Transverse colon (tissue), 4 donors: Measurements from ENCODE around the gene MOGAT1. TPM values are rescaled to one million over a fixed set of nuclear protein-coding genes. Genes with fewer than 3 reads are reported as not detected.
A peak's percentile ranks its signal among the peaks of the same experiment; 100 is the strongest.

Experiments used
- DNase-seq: peaks from one replicate; pipeline ENCODE4 v3.0.0-alpha.2; 2019
- H3K27ac ChIP-seq, 4 donors: fragments of 200-600 bp; sonication (generic); 2 replicates each; pipeline ENCODE4 v1.5.1; 2016 to 2018; ENCODE audit warnings: inconsistent platforms in 4 of 4
- H3K27me3 ChIP-seq: fragments of 200-600 bp; sonication (generic); 2 replicates; pipeline ENCODE4 v1.5.1; 2017; ENCODE audit warnings: inconsistent platforms
- H3K36me3 ChIP-seq, 4 donors: fragments of 200-600 bp; sonication (generic); 2 replicates each; pipeline ENCODE4 v1.5.1; 2017 to 2019; ENCODE audit warnings: inconsistent platforms in 4 of 4
- H3K4me1 ChIP-seq, 4 donors: fragments of 200-600 bp; sonication (generic); 2 replicates each; pipeline ENCODE4 v1.5.1; 2017 to 2020; ENCODE audit warnings: inconsistent platforms in 4 of 4
- H3K4me3 ChIP-seq, 4 donors: fragments of 200-600 bp; sonication (generic); 1 replicate in 1 of 4; 2 replicates in 3 of 4; pipeline versions ENCODE4 v1.5.1 to v1.6.1; 2017 to 2019; ENCODE audit warnings: inconsistent platforms in 4 of 4
- H3K9me3 ChIP-seq, 2 donors: fragments of 200-600 bp; sonication (generic); 2 replicates each; pipeline ENCODE4 v1.5.1; 2017 to 2019; ENCODE audit warnings: inconsistent platforms in 2 of 2
- EP300 ChIP-seq: sonication (generic); formaldehyde crosslinking; IDR thresholded peaks from one replicate; pipeline ENCODE4 v1.6.1; 2017; ENCODE audit warnings: antibody characterized with exemption, low read depth
- POLR2A ChIP-seq: fragments of 450-650 bp; IDR thresholded peaks from one replicate; pipeline ENCODE4 v1.6.1; 2016; ENCODE audit warnings: antibody characterized with exemption, mild to moderate bottlenecking, moderate library complexity
- POLR2AphosphoS5 ChIP-seq, 3 donors: sonication (generic); formaldehyde crosslinking; IDR thresholded peaks; one replicate each; pipeline ENCODE4 v1.6.1; 2016; ENCODE audit warnings: antibody characterized with exemption in 3 of 3
- WGBS, 2 donors: methylation state at CpG; one replicate each; pipeline ENCODE4 v1.1.5; 2018; ENCODE audit warnings: low coverage in 1 of 2; 5-methylcytosine and 5-hydroxymethylcytosine counted together
- in situ Hi-C, 4 donors: fragments of 200-750 bp; cut with MboI; loops; one replicate each; pipeline versions ENCODE4 v1.15.0 to v1.15.1; 2017; ENCODE audit warnings: low sequenced_read_pairs in 3 of 4, low pct_ligation_motif_present in 1 of 4, low pct_unique_long_range_greater_than_20kb in 1 of 4
- intact Hi-C: fragments of 100-400 bp; cut with DNase I; formaldehyde crosslinking; loops from one replicate; pipeline ENCODE4 v1.15.1; 2023; ENCODE audit warnings: low total_unique reads
- total RNA-seq, 4 donors: library from RNA; depleted of rRNA; stranded (reverse); fragments of >200 nt; gene quantifications; one replicate each; pipeline ENCODE4 v1.1.0, GENCODE V29; 2016
- TF ChIP-seq, protein P1 (sequence below), 5 experiments: fragments of 200-600 bp in 3 of 5; fragments of 450-650 bp in 2 of 5; sonication (generic) in 3 of 5; IDR thresholded peaks; 1 replicate in 2 of 5; 2 replicates in 3 of 5; pipeline ENCODE4 v1.5.1; 2016 to 2017; ENCODE audit warnings: antibody characterized with exemption in 5 of 5, inconsistent platforms in 3 of 5, mild to moderate bottlenecking in 2 of 5, moderate library complexity in 1 of 5

The MOGAT1 gene
- total RNA-seq, 4 donors from 2014 or later, result 0.80 TPM; not detected in 3

DNA sequence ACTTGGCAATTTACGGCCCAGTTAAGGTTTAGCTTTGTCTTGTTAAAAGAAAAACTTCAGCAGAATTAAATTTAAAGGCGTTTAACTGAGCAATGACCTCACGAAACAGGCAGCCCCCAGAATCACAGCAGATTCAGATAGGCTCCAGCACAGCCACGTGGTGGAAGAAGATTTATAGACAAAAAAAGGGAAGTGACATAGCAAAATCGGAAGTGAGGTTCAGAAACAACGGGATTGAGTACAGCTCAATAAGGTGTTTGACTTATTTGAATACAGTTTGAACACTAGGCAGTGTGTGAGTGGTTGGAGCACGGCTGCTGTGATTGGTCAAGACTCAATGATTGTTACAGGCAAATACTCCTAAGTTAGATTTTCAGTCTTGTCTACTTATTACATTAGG is 79.8 kb downstream of the MOGAT1 start:
- intact Hi-C loops, result no loop called here
- H3K4me1 ChIP-seq, result peaks cover 3 to 18% (median 7%) of the 10 kb centered on the region in 4 donors
- in situ Hi-C loops, result no loop called here
- no peaks in the 10 kb centered on the region for H3K27me3 ChIP-seq
- no peak for TF ChIP-seq POLR2A
- TF ChIP-seq, protein P1, sequence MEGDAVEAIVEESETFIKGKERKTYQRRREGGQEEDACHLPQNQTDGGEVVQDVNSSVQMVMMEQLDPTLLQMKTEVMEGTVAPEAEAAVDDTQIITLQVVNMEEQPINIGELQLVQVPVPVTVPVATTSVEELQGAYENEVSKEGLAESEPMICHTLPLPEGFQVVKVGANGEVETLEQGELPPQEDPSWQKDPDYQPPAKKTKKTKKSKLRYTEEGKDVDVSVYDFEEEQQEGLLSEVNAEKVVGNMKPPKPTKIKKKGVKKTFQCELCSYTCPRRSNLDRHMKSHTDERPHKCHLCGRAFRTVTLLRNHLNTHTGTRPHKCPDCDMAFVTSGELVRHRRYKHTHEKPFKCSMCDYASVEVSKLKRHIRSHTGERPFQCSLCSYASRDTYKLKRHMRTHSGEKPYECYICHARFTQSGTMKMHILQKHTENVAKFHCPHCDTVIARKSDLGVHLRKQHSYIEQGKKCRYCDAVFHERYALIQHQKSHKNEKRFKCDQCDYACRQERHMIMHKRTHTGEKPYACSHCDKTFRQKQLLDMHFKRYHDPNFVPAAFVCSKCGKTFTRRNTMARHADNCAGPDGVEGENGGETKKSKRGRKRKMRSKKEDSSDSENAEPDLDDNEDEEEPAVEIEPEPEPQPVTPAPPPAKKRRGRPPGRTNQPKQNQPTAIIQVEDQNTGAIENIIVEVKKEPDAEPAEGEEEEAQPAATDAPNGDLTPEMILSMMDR (IDR thresholded peaks at IDR 0.05), result no peak
- no peak for TF ChIP-seq EP300
- no peak for TF ChIP-seq POLR2AphosphoS5 (IDR thresholded peaks at IDR 0.05)
- no peak for DNase-seq
- no peaks in the 10 kb centered on the region for H3K36me3 ChIP-seq
- H3K27ac ChIP-seq, result no peak overlapping the region
- H3K4me3 ChIP-seq, result no peak overlapping the region
- no peaks in the 10 kb centered on the region for H3K9me3 ChIP-seq
- 75 to 83% methylated on average over 6 to 7 of the region's 7 CpGs for WGBS, 2 donors

DNA sequence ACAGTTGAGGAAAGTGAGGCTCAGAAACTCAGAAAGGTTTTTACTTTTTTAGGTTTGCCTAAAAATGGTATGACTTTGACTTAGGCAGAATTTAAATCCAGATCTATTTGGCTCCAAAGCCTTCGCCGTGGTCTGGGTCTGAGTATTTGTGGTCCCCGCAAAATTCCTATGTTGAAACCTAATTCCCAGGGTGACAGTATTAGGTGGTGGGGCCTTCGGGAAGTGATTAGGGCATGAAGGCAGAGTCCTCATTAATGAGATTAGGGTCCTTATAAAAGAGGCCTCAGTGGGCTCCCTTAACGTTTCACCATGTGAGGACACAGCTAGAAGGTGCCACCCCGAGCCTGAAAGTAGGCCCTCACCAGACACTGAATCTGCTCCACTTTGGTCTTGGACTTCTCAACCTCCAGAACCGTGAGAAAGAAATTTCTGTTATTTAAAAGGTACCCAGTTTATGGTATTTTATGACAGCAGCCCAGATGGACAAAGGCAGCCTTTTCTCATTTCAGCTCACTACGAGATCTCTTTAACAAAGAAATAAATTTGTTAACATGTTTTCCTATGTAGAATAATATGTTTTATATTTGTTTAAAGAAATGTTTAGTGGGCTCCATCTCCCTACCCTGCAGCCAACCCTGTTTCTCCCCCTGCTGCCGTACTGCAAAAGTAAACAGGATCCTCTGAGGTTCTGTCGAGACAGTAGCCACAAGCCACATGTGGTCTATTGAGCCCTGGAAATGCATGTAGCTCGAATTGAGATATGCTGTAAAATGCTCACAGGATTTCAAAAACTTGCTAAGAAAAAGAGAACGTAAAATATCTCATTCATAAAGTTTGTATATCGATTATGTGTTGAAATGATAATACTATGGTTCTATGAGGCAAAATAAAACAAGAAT is 80.6 kb downstream of the MOGAT1 start:
- TF ChIP-seq POLR2AphosphoS5 (IDR thresholded peaks at IDR 0.05), result no peak
- no peak for TF ChIP-seq POLR2A
- TF ChIP-seq EP300, result no peak
- TF ChIP-seq, protein P1 (IDR thresholded peaks at IDR 0.05), result no peak
- no peaks in the 10 kb centered on the region for H3K36me3 ChIP-seq
- no peak overlapping the region for H3K4me3 ChIP-seq
- H3K27ac ChIP-seq, result peak overlapping the region in 1 of 4 donors; percentile 14
- no peaks in the 10 kb centered on the region for H3K9me3 ChIP-seq
- 81 to 84% methylated on average over 11 to 13 of the region's 13 CpGs for WGBS, 2 donors
- H3K4me1 ChIP-seq, result peaks cover 3 to 18% (median 7%) of the 10 kb centered on the region in 4 donors
- H3K27me3 ChIP-seq, result no peaks in the 10 kb centered on the region
- intact Hi-C loops (no loop called here), in situ Hi-C loops (no loop called here)
- no peak for DNase-seq

DNA sequence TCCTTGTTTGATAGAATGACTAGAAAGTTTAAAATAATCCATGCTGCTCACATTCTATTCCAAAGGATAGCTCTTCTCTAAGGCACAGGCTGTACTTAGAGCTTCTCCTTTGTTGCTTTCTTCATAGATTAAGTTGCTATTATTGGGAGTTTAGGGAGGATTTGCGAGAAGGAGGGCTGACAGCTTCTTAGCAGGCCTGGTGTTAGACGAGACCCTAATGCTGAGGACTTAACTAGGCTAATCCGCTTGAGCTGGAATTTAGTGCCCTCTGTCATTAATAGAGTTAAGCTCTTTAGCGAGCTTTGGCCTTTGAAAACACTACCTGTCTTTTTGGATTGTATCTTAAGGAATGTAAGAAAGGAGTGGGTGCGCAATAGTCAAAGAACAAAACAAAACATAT is 81.3 kb downstream of the MOGAT1 start:
- Histone ChIP-seq H3K27ac (peak overlapping the region in 3 of 4 donors; percentile 8 to 28 (median 14)), H3K4me3 (no peak overlapping the region), H3K4me1 (peaks cover 3 to 18% (median 7%) of the 10 kb centered on the region in 4 donors), H3K9me3 (no peaks in the 10 kb centered on the region), H3K36me3 (no peaks in the 10 kb centered on the region), H3K27me3 (no peaks in the 10 kb centered on the region)
- WGBS, 2 donors, result 85 to 91% methylated on average over 5 of the region's 5 CpGs
- in situ Hi-C loops (no loop called here), intact Hi-C loops (no loop called here)
- TF ChIP-seq POLR2A, result no peak
- TF ChIP-seq EP300, result no peak
- TF ChIP-seq, protein P1 (IDR thresholded peaks at IDR 0.05), result no peak
- TF ChIP-seq POLR2AphosphoS5 (IDR thresholded peaks at IDR 0.05), result no peak
- DNase-seq, result no peak

- intact Hi-C loops, result no loop called here
- Histone ChIP-seq H3K9me3 (no peaks in the 10 kb centered on the region), H3K36me3 (no peaks in the 10 kb centered on the region), H3K4me3 (no peak overlapping the region), H3K27me3 (no peaks in the 10 kb centered on the region), H3K27ac (peak overlapping the region in 3 of 4 donors; percentile 8 to 28 (median 14)), H3K4me1 (peaks cover 3 to 18% (median 7%) of the 10 kb centered on the region in 4 donors)
- no peak for TF ChIP-seq POLR2A
- WGBS, 2 donors, result 27 to 36% methylated on average over 2 of the region's 2 CpGs
- DNase-seq, result no peak
- in situ Hi-C loops, result no loop called here
Observed at GRCh38 chr2:222753251-222753824, 81.9 kb downstream of the MOGAT1 start.
